B cell (primary cell): ENCODE results near the gene RAP1GAP. TPM values are rescaled to one million over a fixed set of nuclear protein-coding genes. Genes with fewer than 3 reads are reported as not detected.

Source experiments
- ATAC-seq: fragments of 200-7000 bp; cut with Tn5 transposase; one replicate; pipeline ENCODE4 v1.10.0; 2021; ENCODE audit warnings: low read depth, mild to moderate bottlenecking, moderate number of reproducible peaks, moderate library complexity
- CTCF ChIA-PET: fragments of 350-600 bp; sonication (Branson Sonifier 250); formaldehyde crosslinking; loops from one replicate; lab custom pipeline; 2021; ENCODE audit warnings: antibody characterized with exemption, inconsistent platforms; lab: Charles Lee
- POLR2A ChIA-PET: fragments of 350-600 bp; sonication (Branson Sonifier 250); formaldehyde crosslinking; loops from one replicate; lab custom pipeline; 2021; ENCODE audit warnings: antibody characterized with exemption; lab: Charles Lee
- DNase-seq: peaks from one replicate; pipeline ENCODE4 v3.0.0; 2013
- H2AFZ ChIP-seq: 2 replicates; pipeline ENCODE4 v1.6.1; 2012; ENCODE audit warnings: mild to moderate bottlenecking, low read depth, low read length; ENCODE audit not compliant: insufficient read depth, poor library complexity, severe bottlenecking
- H3K27ac ChIP-seq, 2 donors: 1 replicate in 1 of 2; 2 replicates in 1 of 2; pipeline ENCODE4 v1.5.1; 2012 to 2013; ENCODE audit warnings: low read length in 2 of 2, mild to moderate bottlenecking in 2 of 2, moderate library complexity in 1 of 2
- H3K27me3 ChIP-seq, 4 experiments: fragments of 200-600 bp in 1 of 4; sonication (generic) in 1 of 4; replicated peaks in 1 of 4; 1 replicate in 2 of 4; 2 replicates in 2 of 4; pipeline versions ENCODE4 v1.6.1 to v1.7.0; 2013 to 2016; ENCODE audit warnings: low read length in 3 of 4, mild to moderate bottlenecking in 2 of 4, mixed read lengths in 1 of 4, moderate library complexity in 1 of 4; ENCODE audit not compliant: insufficient read depth in 4 of 4, control insufficient read depth in 3 of 4; ENCODE audit errors: control extremely low read depth in 1 of 4
- H3K36me3 ChIP-seq, 2 experiments: replicated peaks in 1 of 2; 1 replicate in 1 of 2; 2 replicates in 1 of 2; pipeline versions ENCODE4 v1.6.1 to v1.7.1; 2013; ENCODE audit warnings: low read length in 1 of 2; ENCODE audit not compliant: insufficient read depth in 2 of 2, control insufficient read depth in 1 of 2; ENCODE audit errors: control extremely low read depth in 1 of 2, extremely low read depth in 1 of 2
- H3K4me1 ChIP-seq, 2 donors: fragments of 200-600 bp in 1 of 2; sonication (generic) in 1 of 2; 1 replicate in 1 of 2; 2 replicates in 1 of 2; pipeline versions ENCODE4 v1.5.1 to v1.6.1; 2013 to 2017; ENCODE audit warnings: low read length in 2 of 2; ENCODE audit not compliant: control insufficient read depth in 2 of 2, insufficient read depth in 2 of 2
- H3K4me2 ChIP-seq: replicated peaks from 2 replicates; pipeline ENCODE3; 2012; ENCODE audit warnings: mild to moderate bottlenecking, low read depth, low read length; ENCODE audit not compliant: poor library complexity, severe bottlenecking
- H3K4me3 ChIP-seq, 5 experiments: fragments of 200-600 bp in 1 of 5; sonication (generic) in 1 of 5; 1 replicate in 3 of 5; 2 replicates in 2 of 5; pipeline versions ENCODE4 v1.5.1 to v1.7.0; 2011 to 2016; ENCODE audit warnings: low read length in 4 of 5, mild to moderate bottlenecking in 4 of 5, low read depth in 2 of 5, control low read depth in 1 of 5, moderate library complexity in 1 of 5; ENCODE audit not compliant: insufficient read depth in 1 of 5; ENCODE audit errors: control extremely low read depth in 1 of 5, extremely low read depth in 1 of 5
- H3K79me2 ChIP-seq: fragments of 200-600 bp; sonication (generic); one replicate; pipeline ENCODE4 v1.6.0; 2016; ENCODE audit warnings: low read length; ENCODE audit not compliant: control insufficient read depth, insufficient read depth
- H3K9ac ChIP-seq: fragments of 200-600 bp; sonication (generic); 2 replicates; pipeline ENCODE4 v1.6.1; 2017; ENCODE audit warnings: mild to moderate bottlenecking, low read length, moderate library complexity
- H3K9me3 ChIP-seq, 3 donors: one replicate each; pipeline versions ENCODE4 v1.6.1 to v1.7.1; 2013; ENCODE audit warnings: low read length in 2 of 3; ENCODE audit not compliant: control insufficient read depth in 2 of 3, insufficient read depth in 1 of 3; ENCODE audit errors: control extremely low read depth in 1 of 3
- H4K20me1 ChIP-seq: 2 replicates; pipeline ENCODE4 v1.6.0; 2012; ENCODE audit warnings: mild to moderate bottlenecking, low read length; ENCODE audit not compliant: insufficient read depth, control insufficient read depth, poor library complexity, severe bottlenecking
- H3K27ac Mint-ChIP-seq: one replicate; pipeline ENCODE4 v1.8.0; 2021; ENCODE audit warnings: mixed read lengths
- H3K27me3 Mint-ChIP-seq: one replicate; pipeline ENCODE4 v1.8.0; 2021; ENCODE audit warnings: mixed read lengths
- H3K4me1 Mint-ChIP-seq: one replicate; pipeline ENCODE4 v1.8.0; 2021; ENCODE audit warnings: mixed read lengths
- H3K4me3 Mint-ChIP-seq: one replicate; pipeline ENCODE4 v1.8.0; 2021; ENCODE audit warnings: mixed read lengths
- H3K9me3 Mint-ChIP-seq: one replicate; pipeline ENCODE4 v1.8.0; 2022; ENCODE audit warnings: mixed read lengths; ENCODE audit not compliant: insufficient read depth
- CTCF ChIP-seq: fragments of 200-600 bp; IDR thresholded peaks from one replicate; pipeline ENCODE4 v1.8.0; 2022; ENCODE audit warnings: antibody characterized with exemption, mild to moderate bottlenecking
- EZH2 ChIP-seq: IDR thresholded peaks from 2 replicates; pipeline ENCODE4 v1.6.1; 2012; ENCODE audit warnings: borderline replicate concordance, low read depth, mild to moderate bottlenecking, moderate library complexity, low read length; ENCODE audit not compliant: insufficient read depth, poor library complexity, severe bottlenecking
- WGBS: methylation state at CpG from one replicate; pipeline ENCODE4 v1.1.5; 2013; ENCODE audit warnings: missing lambda C conversion rate; ENCODE audit not compliant: insufficient coverage; 5-methylcytosine and 5-hydroxymethylcytosine counted together
- intact Hi-C: fragments of 100-400 bp; cut with micrococcal nuclease; formaldehyde crosslinking; loops from one replicate; pipeline ENCODE4 v1.10.0; 2022
- polyA plus RNA-seq: library from polyadenylated mRNA; depleted of rRNA; stranded (reverse); fragments of >200 nt; gene quantifications from 2 replicates; pipeline ENCODE4 v1.2.3, GENCODE V29; 2012
- total RNA-seq, 2 donors: library from RNA; stranded (reverse); fragments of 120-200 nt in 1 of 2; gene quantifications; 1 replicate in 1 of 2; 2 replicates in 1 of 2; pipeline versions ENCODE4 v1.2.3 to v1.2.4, GENCODE V29; 2013 to 2022

RAP1GAP gene
- total and polyA plus RNA-seq, 2 donors (not counting 1 experiment from before 2014, with no cell fraction given): 0.07 to 0.09 TPM

GRCh38 chr1:21645550-21645949 lies 23.6 kb downstream of the RAP1GAP start:
- no peak for TF ChIP-seq CTCF
- no peak for TF ChIP-seq EZH2

GRCh38 chr1:21644906-21645305 lies 24.3 kb downstream of the RAP1GAP start:
- Mint-ChIP-seq H3K27ac (no peak overlapping the region), H3K9me3 (no peaks in the 10 kb centered on the region), H3K4me3 (no peak overlapping the region), H3K27me3 (peaks cover 58% of the 10 kb centered on the region), H3K4me1 (no peaks in the 10 kb centered on the region)
- no peaks in the 10 kb centered on the region for H3K36me3 ChIP-seq
- CTCF ChIA-PET: no interaction called here
- intact Hi-C loops: no loop called here
- POLR2A ChIA-PET: no interaction called here
- H3K9me3 ChIP-seq: peaks cover 0 to 5% (median 0%) of the 10 kb centered on the region in 3 donors
- no peak for TF ChIP-seq CTCF
- no peak for TF ChIP-seq EZH2
- no peaks in the 10 kb centered on the region for H4K20me1 ChIP-seq
- H3K9ac ChIP-seq: no peak overlapping the region
- peaks cover 0 to 46% (median 14%) of the 10 kb centered on the region in 4 experiments for H3K27me3 ChIP-seq
- no peaks in the 10 kb centered on the region for H3K79me2 ChIP-seq
- ATAC-seq (no peak), DNase-seq (no peak)
- no peak overlapping the region for H3K4me3 ChIP-seq
- H3K4me1 ChIP-seq: no peaks in the 10 kb centered on the region
- H2AFZ ChIP-seq: no peak overlapping the region
- no peak overlapping the region for H3K4me2 ChIP-seq
- no peak overlapping the region for H3K27ac ChIP-seq
- WGBS: 93% methylated on average over 4 of the region's 5 CpGs

More at GRCh38 chr1:21645550-21645949, 23.6 kb downstream of the RAP1GAP start:
- H3K4me1 ChIP-seq: peaks cover 3 to 4% of the 10 kb centered on the region in 2 donors
- peaks cover 52% of the 10 kb centered on the region for H3K27me3 Mint-ChIP-seq
- H3K27ac Mint-ChIP-seq: no peak overlapping the region
- H3K9me3 ChIP-seq: peaks cover 0 to 9% (median 0%) of the 10 kb centered on the region in 3 donors
- no peaks in the 10 kb centered on the region for H3K9me3 Mint-ChIP-seq
- peaks cover 0 to 53% (median 17%) of the 10 kb centered on the region in 4 experiments for H3K27me3 ChIP-seq
- no peak overlapping the region for H2AFZ ChIP-seq
- H3K27ac ChIP-seq: no peak overlapping the region
- DNase-seq (no peak), ATAC-seq (no peak)
- POLR2A ChIA-PET: no interaction called here
- no peak overlapping the region for H3K4me3 Mint-ChIP-seq
- no peak overlapping the region for H3K9ac ChIP-seq
- no peak overlapping the region for H3K4me3 ChIP-seq
- no peaks in the 10 kb centered on the region for H3K79me2 ChIP-seq
- intact Hi-C loops: no loop called here
- no peaks in the 10 kb centered on the region for H3K36me3 ChIP-seq
- 69% methylated on average over 4 of the region's 5 CpGs for WGBS
- no peak overlapping the region for H3K4me2 ChIP-seq
- H4K20me1 ChIP-seq: no peaks in the 10 kb centered on the region
- peaks cover under 1% of the 10 kb centered on the region for H3K4me1 Mint-ChIP-seq
- CTCF ChIA-PET: no interaction called here
